HepG2 (cell line): Measurements from ENCODE around the gene IVD. TPM values are rescaled to one million over a fixed set of nuclear protein-coding genes. Genes with fewer than 3 reads are reported as not detected.

ENCODE experiments used
- FOXA3 ChIP-seq: IDR thresholded peaks from 2 replicates; pipeline ENCODE4 v1.6.1; 2016; ENCODE audit warnings: missing genetic modification reagents, missing compliant biosample characterization
- NFRKB ChIP-seq: fragments of 450-650 bp; IDR thresholded peaks from 2 replicates; pipeline ENCODE4 v1.6.1; 2017
- ZNF124 ChIP-seq: sonication (generic); formaldehyde crosslinking; IDR thresholded peaks from 2 replicates; pipeline ENCODE4 v1.4.0; 2020; ENCODE audit warnings: missing genetic modification reagents
- polyA plus RNA-seq, 8 experiments: library from polyadenylated mRNA; depleted of rRNA in 3 of 8; stranded (reverse) in 7 of 8; unstranded in 1 of 8; fragments of >200 nt; fragmentation: Illumina TruSeq in 4 of 8; extraction: Trizol in 4 of 8; gene quantifications; 2 replicates each; pipeline versions ENCODE4 v1.2.1 to v1.2.3, GENCODE V29; 2011 to 2016; ENCODE audit warnings: low read depth in 4 of 8, missing spikeins in 1 of 8, mixed read lengths in 1 of 8; ENCODE audit not compliant: insufficient read depth in 1 of 8
- total RNA-seq, 5 experiments: library from RNA; depleted of rRNA; stranded (reverse); fragments of >200 nt; fragmentation: Illumina TruSeq; extraction: Trizol; gene quantifications; 2 replicates each; pipeline ENCODE4 v1.2.3, GENCODE V29; 2016; ENCODE audit warnings: low read depth in 1 of 5
- TF ChIP-seq, protein P1 (sequence below), 2 experiments: fragments of 450-650 bp in 1 of 2; sonication (generic) in 1 of 2; formaldehyde crosslinking; IDR thresholded peaks; 2 replicates each; pipeline versions ENCODE4 v1.5.0 to v1.8.0; 2020 to 2022; ENCODE audit warnings: mild to moderate bottlenecking in 1 of 2, missing genetic modification reagents in 1 of 2
- TF ChIP-seq, protein P2 (sequence below): sonication (generic); formaldehyde crosslinking; IDR thresholded peaks from 2 replicates; pipeline ENCODE4 v1.4.0; 2020; ENCODE audit warnings: mild to moderate bottlenecking, missing genetic modification reagents
- TF ChIP-seq, protein P3 (sequence below): sonication (generic); formaldehyde crosslinking; IDR thresholded peaks from 2 replicates; pipeline ENCODE4 v1.5.0; 2020; ENCODE audit warnings: mild to moderate bottlenecking, missing genetic modification reagents, borderline replicate concordance
- TF ChIP-seq, protein P4 (sequence below): sonication (generic); formaldehyde crosslinking; IDR thresholded peaks from 2 replicates; pipeline ENCODE4 v1.5.0; 2020; ENCODE audit warnings: mild to moderate bottlenecking, missing genetic modification reagents
- TF ChIP-seq, protein P5 (sequence below): sonication (generic); formaldehyde crosslinking; IDR thresholded peaks from 2 replicates; pipeline ENCODE4 v1.4.0; 2020; ENCODE audit warnings: mild to moderate bottlenecking, missing genetic modification reagents

Gene IVD
- total and polyA plus RNA-seq, 2 of the 13 experiments (the other 11 are each of a cell fraction or from before 2014, with no cell fraction given), result 48.0 to 53.9 TPM

DNA sequence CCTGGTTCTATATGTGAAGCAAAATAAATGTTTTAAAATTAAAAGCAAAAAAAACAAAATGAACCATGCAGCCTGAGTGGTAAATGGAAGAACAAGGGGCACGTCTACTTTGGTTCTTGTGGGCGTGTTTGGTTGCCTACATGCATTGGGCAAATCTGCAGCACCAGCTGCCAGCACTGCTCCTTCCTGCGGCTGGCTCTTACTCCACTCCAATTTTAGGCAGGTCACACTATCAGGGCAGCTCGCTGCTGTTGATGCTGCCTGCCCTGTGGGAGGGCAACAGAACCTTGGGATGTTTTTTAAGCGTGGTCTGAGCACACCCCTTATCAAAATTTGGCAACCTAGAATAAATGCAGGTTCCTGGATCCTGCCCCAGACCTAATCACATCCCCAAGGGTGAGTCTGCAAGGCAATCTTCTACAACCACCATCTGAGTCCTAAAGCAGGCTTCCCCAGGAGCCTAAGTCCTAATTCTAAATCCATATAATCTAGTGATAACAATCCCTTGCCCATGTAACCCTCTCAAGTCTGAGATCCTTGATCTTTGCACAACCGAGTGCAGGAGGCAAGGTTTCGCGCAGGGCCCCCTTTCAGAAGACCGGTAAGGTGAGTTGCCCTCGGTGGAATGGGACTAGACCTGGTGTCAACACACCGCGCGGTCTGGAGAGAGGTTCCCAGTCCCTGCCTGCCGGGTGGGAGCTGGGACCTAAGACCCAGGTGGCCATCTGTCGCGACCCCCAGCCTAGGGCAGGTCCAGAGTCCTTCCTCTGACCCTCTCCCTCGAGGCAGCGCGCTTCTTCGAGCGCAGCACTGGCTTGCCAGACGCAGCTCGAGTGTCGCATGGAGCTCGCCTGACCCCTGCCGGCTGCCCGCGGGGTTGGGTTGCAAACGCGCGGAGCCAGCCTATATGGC is 15.9 kb downstream of the IVD start (continued):
- TF ChIP-seq, protein P1, sequence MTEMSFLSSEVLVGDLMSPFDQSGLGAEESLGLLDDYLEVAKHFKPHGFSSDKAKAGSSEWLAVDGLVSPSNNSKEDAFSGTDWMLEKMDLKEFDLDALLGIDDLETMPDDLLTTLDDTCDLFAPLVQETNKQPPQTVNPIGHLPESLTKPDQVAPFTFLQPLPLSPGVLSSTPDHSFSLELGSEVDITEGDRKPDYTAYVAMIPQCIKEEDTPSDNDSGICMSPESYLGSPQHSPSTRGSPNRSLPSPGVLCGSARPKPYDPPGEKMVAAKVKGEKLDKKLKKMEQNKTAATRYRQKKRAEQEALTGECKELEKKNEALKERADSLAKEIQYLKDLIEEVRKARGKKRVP (CRISPR knock-in tag; IDR thresholded peaks at IDR 0.05), result no peak
- TF ChIP-seq, protein P2, sequence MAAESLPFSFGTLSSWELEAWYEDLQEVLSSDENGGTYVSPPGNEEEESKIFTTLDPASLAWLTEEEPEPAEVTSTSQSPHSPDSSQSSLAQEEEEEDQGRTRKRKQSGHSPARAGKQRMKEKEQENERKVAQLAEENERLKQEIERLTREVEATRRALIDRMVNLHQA (CRISPR knock-in tag), result no peak
- TF ChIP-seq, protein P3, sequence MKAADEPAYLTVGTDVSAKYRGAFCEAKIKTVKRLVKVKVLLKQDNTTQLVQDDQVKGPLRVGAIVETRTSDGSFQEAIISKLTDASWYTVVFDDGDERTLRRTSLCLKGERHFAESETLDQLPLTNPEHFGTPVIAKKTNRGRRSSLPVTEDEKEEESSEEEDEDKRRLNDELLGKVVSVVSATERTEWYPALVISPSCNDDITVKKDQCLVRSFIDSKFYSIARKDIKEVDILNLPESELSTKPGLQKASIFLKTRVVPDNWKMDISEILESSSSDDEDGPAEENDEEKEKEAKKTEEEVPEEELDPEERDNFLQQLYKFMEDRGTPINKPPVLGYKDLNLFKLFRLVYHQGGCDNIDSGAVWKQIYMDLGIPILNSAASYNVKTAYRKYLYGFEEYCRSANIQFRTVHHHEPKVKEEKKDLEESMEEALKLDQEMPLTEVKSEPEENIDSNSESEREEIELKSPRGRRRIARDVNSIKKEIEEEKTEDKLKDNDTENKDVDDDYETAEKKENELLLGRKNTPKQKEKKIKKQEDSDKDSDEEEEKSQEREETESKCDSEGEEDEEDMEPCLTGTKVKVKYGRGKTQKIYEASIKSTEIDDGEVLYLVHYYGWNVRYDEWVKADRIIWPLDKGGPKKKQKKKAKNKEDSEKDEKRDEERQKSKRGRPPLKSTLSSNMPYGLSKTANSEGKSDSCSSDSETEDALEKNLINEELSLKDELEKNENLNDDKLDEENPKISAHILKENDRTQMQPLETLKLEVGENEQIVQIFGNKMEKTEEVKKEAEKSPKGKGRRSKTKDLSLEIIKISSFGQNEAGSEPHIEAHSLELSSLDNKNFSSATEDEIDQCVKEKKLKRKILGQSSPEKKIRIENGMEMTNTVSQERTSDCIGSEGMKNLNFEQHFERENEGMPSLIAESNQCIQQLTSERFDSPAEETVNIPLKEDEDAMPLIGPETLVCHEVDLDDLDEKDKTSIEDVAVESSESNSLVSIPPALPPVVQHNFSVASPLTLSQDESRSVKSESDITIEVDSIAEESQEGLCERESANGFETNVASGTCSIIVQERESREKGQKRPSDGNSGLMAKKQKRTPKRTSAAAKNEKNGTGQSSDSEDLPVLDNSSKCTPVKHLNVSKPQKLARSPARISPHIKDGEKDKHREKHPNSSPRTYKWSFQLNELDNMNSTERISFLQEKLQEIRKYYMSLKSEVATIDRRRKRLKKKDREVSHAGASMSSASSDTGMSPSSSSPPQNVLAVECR (CRISPR knock-in tag), result peak; percentile 52; the same call in 1 of the 2 replicates
- TF ChIP-seq, protein P4, sequence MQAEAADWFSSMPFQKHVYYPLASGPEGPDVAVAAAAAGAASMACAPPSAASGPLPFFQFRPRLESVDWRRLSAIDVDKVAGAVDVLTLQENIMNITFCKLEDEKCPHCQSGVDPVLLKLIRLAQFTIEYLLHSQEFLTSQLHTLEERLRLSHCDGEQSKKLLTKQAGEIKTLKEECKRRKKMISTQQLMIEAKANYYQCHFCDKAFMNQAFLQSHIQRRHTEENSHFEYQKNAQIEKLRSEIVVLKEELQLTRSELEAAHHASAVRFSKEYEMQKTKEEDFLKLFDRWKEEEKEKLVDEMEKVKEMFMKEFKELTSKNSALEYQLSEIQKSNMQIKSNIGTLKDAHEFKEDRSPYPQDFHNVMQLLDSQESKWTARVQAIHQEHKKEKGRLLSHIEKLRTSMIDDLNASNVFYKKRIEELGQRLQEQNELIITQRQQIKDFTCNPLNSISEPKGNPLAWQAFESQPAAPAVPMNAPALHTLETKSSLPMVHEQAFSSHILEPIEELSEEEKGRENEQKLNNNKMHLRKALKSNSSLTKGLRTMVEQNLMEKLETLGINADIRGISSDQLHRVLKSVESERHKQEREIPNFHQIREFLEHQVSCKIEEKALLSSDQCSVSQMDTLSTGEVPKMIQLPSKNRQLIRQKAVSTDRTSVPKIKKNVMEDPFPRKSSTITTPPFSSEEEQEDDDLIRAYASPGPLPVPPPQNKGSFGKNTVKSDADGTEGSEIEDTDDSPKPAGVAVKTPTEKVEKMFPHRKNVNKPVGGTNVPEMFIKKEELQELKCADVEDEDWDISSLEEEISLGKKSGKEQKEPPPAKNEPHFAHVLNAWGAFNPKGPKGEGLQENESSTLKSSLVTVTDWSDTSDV, result 0 out of 2 replicates have a peak, but pooled peaks have one; percentile 34
- TF ChIP-seq NFRKB, result no peak
- TF ChIP-seq, protein P5, sequence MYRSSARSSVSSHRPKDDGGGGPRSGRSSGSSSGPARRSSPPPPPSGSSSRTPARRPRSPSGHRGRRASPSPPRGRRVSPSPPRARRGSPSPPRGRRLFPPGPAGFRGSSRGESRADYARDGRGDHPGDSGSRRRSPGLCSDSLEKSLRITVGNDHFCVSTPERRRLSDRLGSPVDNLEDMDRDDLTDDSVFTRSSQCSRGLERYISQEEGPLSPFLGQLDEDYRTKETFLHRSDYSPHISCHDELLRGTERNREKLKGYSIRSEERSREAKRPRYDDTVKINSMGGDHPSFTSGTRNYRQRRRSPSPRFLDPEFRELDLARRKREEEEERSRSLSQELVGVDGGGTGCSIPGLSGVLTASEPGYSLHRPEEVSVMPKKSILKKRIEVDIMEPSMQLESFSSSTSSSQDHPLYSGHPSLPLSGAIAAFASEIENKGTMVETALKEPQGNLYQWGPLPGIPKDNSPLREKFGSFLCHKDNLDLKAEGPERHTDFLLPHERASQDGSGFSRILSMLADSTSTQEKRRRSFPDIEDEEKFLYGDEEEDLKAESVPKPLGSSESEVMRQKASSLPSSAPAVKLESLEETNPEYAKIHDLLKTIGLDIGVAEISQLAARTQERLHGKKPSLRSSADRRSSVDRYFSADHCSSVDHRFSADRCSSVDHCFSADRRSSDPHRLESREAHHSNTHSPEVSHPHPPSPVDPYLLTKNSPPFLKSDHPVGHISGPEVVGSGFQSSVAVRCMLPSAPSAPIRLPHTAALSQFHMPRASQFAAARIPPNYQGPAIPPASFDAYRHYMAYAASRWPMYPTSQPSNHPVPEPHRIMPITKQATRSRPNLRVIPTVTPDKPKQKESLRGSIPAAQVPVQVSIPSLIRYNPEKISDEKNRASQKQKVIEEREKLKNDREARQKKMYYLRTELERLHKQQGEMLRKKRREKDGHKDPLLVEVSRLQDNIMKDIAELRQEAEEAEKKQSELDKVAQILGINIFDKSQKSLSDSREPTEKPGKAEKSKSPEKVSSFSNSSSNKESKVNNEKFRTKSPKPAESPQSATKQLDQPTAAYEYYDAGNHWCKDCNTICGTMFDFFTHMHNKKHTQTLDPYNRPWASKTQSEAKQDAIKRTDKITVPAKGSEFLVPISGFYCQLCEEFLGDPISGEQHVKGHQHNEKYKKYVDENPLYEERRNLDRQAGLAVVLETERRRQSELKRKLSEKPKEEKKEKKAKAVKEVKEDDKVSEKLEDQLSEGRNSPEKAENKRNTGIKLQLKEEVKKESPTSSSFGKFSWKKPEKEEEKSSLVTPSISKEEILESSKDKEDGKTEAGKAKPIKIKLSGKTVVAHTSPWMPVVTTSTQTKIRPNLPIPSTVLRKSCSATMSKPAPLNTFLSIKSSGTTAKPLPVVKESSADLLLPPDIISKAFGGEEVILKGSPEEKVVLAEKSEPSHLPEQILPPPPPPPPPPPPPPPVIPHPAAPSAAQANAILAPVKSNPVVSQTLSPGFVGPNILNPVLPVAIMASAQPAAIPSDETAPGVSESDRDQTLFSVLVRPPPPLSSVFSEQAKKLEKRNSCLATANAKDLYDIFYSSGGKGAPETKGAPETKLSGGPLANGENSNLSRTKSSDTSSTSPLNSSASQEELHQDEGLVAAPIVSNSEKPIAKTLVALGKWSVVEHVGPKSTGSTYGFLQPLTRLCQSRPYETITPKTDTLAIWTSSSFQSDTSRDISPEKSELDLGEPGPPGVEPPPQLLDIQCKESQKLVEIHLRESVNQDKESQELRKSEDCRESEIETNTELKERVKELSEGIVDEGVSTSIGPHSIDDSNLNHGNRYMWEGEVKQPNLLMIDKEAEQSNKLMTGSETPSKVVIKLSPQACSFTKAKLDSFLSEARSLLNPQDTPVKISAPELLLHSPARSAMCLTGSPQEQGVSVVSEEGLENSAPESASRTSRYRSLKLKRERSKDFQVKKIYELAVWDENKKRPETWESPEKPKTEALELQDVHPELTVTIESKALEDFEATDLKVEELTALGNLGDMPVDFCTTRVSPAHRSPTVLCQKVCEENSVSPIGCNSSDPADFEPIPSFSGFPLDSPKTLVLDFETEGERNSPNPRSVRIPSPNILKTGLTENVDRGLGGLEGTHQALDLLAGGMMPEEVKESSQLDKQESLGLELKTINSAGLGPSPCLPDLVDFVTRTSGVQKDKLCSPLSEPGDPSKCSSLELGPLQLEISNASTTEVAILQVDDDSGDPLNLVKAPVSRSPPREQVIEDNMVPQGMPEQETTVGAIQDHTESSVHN (CRISPR knock-in tag), result peak; percentile 66; the same call in 1 of the 2 replicates
- peak; percentile 25; the same call in 1 of the 2 replicates for TF ChIP-seq FOXA3 (CRISPR knock-in tag)
- no peak for TF ChIP-seq ZNF124
